DMS53 treated with DMSO at 0.1 percent for 48 hours (cell line): ENCODE measurements around the gene RAMP3.
A peak's percentile ranks its signal among the peaks of the same experiment; 100 is the strongest.
"Not testable (repeated sequence)": the region's sequence is repeated elsewhere in the genome, so short reads cannot be mapped to it uniquely, and the experiment has no call there.

Experiments used
- DNase-seq: peaks from one replicate; lab custom pipeline; 2025; ENCODE audit not compliant: unreplicated experiment; lab: John Stamatoyannopoulos, UW

RAMP3 gene

GRCh38 chr7:45131891-45132290 is 25.7 kb upstream of the RAMP3 start:
- no peak for DNase-seq

DNA sequence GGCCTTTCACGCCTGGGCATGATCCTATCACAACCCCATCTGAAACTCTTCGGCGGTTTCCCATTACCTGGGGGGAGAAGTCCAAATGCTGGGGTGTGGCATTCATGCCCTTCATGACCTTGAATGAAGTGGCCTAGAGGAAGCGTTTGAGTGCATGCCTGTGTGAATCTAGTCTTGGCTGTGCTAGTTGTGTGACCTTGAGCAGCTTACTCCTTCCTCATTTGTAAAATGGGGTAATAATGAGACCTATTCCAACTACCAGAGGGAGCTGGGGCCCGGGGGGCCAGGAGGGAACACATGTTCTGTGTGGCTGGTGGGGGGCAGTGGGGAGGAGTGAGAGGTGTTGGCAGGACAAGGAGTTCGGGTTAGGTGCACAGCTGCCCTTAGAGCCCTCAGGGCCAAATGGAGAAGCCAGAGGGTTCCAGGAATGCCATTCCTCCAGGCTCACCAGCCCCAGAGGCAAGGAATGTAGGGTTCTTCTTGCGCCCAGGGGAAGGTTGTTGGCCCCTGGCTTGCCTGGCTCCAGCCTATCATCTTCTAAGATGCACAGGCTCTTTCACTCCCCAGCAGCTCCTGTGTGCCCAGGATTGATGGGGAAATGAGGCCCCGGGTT is 24.8 kb upstream of the RAMP3 start:
- no peak for DNase-seq

DNA sequence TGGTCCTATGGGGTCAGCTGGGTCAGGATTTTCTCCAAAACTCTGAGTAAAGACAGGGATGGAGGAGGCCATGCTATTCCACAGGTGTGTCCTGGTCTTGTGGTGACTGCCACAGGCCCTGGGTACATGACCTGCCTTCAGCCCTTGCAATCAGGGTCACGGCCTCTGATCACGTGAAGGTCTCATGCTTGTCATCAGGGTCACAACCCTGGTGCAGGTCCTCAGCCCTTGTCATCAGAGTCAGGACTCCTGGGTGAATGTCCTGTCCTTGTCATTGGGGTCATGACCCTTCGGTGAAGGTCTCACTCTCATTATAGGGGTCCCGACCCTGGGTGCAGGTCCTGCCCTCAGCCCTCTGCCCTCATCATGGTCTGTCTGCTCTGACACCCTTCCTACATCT is 24.2 kb upstream of the RAMP3 start:
- DNase-seq, result no peak

DNA sequence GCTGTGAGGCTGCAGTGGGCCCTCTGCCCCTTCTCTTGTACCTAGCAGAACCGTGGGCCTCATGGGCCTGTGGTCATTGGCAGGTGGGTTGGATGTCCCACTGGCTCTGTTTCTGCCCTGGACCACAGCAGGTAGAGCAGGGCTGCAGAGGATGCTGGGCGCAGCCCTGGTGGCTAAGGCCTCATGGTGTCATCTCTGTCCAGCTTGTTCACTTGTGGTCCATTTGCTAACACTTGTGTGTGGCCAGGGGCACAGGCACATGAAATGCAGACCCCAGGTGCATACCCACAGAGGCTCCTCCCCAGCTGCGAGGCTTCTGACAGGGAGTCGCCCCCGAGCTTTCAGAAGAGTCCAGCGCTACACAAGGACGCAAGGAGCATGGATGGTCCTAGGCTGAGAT is 23.7 kb upstream of the RAMP3 start:
- no peak for DNase-seq

DNA sequence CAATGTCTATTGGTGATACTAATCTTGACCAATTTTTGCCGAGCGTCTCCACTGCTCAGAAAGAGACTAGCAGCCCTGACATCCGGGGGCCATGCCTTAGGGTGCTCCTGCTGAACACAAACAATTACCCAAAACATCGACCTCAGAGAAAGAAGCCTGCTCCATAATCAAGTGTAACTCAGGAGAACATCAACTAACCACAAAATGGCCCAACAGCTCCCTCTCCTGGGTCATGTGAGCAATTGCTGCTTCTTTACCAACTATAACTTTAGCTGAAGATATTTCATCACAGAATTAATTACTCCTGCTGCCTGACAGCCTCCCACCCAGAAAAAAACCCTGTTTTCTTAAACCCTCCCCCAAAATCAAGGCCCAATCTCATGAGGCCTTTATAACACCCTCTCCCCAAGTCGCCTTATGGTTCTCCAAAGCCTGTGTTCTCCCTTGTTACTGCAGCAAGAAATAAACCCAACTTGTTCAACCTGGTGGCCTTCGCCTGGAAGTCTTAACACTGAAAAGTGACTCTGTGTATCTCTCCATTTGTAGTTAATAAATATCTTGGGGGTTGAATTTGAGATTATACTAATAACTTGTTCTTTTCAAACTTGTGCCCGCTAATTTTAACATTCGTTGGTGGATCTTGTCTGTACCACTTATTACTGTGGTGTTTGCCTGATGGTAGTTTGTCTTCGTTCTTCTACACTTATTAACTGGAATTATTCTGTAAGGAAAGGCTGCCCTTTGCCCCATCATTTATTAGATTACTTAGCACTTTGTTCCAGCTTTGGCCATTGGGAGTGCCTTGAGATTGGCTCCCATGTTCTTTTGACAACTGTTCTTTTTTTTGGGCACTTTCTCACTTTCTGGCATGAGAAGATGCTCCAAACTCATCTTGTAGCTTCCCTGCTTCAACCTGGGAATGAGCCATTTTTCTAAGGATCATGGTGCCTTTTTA is 21.2 kb upstream of the RAMP3 start:
- DNase-seq, result peak; percentile 61

DNA sequence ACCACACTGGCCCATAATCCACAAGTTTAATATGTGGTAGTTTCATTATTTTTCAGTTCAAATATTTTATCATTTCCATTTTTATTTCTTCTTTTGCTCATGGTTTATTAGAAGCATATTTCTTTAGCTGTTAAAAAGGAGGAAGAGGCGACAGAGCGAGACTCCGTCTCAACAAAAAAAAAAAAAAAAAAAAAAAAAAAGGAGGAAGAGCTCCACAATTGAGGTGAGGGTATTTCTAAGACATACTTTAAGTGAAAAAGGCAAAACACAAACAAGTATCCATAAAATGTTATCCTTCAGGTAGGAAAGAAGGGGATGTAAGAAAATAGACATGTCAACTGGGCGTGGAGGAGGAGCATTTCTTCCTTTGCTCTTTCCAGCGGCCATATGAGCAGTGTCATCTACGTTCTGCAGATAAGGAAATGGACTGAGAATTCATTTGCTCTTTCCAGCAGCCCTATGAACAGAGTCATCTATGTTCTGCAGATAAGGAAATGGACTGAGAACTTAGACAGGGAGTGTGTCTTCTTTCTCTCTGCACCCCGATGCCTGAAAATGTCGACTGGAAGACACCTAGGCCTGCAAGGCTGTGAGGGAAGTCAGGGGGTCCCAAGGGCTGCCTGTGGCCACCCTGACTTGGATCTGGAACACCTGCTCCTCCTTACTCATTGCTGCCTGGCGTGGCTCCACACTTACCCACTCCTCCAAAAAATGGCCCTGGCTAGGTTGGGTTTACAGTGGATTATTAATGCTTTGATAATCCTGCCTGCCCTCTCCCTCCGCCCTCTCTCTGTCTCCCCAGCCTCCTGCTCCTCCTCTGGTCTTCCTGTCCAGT is 18.9 kb upstream of the RAMP3 start:
- no peak for DNase-seq

DNA sequence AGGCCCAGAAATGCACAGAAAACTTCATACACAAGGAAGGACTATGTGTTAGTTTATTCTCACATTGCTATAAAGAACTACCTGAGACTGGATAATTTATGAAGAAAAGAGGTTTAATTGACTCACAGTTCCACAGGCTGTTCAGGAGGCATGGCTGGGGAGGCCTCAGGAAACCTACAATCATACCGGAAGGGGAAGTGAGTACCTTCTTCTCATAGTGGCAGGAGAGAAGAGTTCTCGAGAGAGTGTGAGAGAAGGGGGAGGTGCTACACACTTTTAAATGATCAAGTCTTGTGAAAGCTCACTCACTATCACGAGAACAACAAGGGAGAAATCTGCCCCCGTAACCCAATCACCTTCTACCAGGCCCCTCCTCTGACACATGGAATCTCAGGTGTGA is 16.8 kb upstream of the RAMP3 start:
- DNase-seq, result no peak

DNA sequence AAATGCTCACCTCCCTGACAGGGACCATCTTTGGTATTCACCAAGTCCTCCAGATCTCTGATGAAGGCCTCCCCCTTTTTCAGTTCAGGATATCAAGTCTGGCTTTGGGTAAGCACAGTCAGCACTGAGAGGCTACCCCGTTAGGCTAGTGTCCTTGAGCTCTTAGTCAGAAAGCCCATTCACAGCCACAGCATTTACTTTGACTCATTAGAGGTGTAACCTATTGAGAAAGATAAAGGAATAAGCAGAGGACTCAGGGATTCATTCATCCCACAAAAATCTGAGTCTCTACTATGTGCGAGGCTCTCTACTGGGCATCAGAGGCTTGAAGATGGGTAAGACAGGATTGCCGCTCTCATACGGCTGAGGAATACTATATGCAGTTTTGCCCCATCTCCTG is 14.0 kb upstream of the RAMP3 start:
- DNase-seq, result no peak

GRCh38 chr7:45145881-45146280 is 11.7 kb upstream of the RAMP3 start:
- DNase-seq, result no peak

DNA sequence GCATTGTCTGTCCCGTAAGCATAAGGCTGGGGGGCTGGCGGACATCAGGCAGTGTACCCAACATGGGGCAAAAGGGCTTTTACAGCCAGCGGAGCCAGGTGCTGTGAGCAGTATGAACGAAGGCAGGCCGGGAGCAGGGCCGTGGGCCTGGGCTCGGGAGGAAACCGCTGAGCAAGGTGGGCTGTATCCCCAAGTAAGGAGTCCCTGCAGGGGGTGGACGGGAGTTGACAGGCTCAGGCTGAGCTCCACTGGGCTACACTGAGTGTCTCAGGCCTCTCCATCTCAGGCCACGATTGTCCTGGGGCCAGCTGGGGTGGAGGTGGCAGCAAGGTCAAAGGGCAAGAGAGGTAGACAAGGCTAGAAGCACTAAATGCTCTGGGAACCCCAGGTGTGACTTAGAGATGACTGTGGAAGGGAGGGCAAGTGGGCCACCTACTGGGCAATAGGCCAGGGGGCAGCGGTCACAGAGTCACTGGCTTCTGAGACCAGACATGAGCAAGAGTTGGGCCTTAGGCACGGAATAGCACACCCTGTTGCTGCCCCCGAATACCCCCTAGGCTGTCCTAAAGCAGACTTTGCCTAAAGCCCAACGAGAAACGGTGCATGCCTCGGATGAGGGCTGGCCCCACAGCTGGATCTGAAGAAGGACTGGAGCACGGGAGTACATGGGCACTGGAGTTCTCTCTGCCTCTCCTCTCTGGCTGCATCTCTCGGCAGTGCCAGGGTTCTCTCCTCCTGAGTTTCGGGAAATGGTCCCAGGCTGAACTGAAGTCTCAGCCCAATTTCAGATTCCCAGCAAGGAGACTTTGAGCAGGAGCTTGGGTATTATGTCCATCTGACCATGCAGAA is 10.8 kb upstream of the RAMP3 start:
- no peak for DNase-seq

GRCh38 chr7:45147858-45148652 is 9.5 kb upstream of the RAMP3 start:
- peak; percentile 11 for DNase-seq

DNA sequence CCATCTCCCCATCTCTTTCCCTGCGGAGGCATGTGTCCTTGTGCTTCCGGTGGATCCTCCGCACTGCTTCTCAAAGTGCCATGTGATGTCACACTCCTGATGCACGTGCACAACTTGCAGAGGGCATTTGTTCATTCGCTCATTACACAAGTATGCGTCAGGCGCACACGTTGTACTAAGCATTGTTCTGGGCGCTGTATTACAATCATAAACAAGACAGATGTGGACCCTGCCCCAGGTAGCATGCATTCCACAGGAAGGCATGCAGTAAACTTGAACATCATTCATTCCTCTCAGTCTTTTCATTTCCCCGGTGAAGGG is 9.0 kb upstream of the RAMP3 start:
- no peak for DNase-seq

GRCh38 chr7:45149606-45150005 is 8.0 kb upstream of the RAMP3 start:
- DNase-seq, result no peak

GRCh38 chr7:45150199-45150598 is 7.4 kb upstream of the RAMP3 start:
- DNase-seq, result no peak

- DNase-seq, result no peak
Measured at GRCh38 chr7:45151131-45151684, 6.4 kb upstream of the RAMP3 start.

DNA sequence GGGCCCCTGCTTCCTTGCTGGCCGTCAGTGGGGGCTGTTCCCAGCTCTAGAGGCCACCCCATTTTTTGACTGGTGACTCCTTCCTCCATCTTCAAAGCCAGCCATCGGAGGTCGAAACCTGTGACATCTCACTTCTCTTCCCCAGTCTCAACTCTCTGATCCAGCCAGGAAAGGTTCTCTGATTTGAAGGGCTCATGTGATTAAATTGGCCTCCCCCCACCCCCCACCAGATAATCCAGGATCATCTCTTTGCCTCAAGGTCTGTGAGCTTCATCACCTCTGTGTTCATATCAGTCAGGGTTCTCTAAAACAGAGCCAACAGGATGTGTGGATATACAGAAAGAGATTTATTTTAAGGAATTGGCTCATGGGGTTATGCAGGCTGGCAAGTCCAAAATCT is 5.6 kb upstream of the RAMP3 start:
- DNase-seq, result no peak

DNA sequence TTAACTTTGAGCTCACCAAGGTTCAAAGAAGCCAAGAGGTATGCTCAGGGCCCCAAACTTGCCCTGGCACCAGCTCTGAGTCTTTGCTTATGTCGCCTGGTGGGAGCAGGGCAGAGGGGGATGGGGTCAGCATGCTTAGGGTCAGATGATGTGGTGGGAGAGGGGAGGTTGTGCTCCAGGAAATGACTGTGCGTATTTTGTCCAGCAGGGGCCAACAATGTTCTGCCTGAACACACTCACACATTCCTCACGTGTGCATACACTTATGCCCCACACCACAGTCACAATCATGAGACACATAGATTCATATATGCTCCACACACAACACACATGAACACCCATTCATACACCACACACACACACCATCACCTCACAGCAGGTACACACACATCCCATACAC is 4.4 kb upstream of the RAMP3 start:
- no peak for DNase-seq

- DNase-seq, result not testable (repeated sequence)
Measured at GRCh38 chr7:45153861-45154260, 3.7 kb upstream of the RAMP3 start.

DNA sequence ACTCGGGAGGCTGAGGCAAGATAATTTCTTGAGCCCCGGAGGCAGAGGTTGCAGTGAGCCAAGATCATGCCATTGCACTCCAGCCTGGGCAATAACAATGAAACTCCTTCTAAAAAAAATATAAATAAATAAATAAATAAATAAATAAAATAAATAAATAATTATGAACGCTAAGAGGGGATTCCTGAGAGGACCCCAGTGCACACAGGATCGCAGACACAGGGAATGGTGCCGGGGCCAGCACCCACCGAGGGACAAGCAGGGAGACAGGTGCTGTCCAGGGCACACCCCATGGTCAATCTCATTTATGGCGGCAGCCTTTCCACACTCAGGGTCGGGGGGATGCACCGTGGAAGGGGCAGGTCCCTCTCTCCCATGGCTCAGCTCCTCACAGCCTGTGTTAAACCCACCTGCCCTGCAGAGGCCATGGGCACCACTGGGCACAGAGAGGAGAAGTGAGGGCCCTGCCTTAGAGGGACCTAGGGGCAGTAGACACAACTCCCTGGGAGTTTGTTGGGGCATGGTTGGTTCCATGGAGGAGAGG is 2.2 kb upstream of the RAMP3 start:
- no peak for DNase-seq

DNA sequence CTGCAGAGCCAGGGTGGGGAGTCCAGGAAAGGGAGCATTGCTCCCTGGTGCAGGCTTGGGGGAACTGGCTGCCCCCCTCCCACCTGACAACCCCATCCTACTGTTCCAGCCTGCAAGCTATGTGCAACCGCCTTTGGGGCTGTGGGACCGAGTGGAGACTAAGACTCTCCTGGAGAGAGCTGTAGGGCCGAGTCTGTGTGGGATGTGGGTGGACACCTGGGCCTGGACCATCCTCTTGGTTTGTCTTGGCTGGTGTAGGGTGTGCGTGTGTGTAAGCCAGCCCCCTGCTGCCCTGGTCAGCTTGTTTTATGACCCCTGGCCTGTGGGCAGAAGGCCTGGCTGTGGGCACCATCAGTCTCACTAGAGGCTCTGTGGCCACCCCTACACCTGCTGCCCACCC is 1.6 kb upstream of the RAMP3 start:
- DNase-seq, result no peak
